GM23338 (cell line): ENCODE data around the gene CATSPERD. TPM values are rescaled to one million over a fixed set of nuclear protein-coding genes. Genes with fewer than 3 reads are reported as not detected.

ENCODE experiments used
- ATAC-seq: fragments of 200-7000 bp; cut with Tn5 transposase; 3 replicates; pipeline ENCODE4 v1.9.1; 2020
- DNase-seq: peaks from one replicate; pipeline ENCODE4 v3.0.0-alpha.2; 2015; ENCODE audit warnings: low spot score
- H2AFZ ChIP-seq: fragments of 200-600 bp; sonication (generic); 2 replicates; pipeline ENCODE4 v1.8.0; 2016; ENCODE audit warnings: antibody characterized with exemption, mild to moderate bottlenecking, moderate library complexity
- H3F3A ChIP-seq: fragments of 200-600 bp; sonication (generic); replicated peaks from 2 replicates; pipeline ENCODE4 v1.8.0; 2017; ENCODE audit warnings: antibody characterized with exemption, mixed run types, low read depth
- H3K27ac ChIP-seq: fragments of 200-600 bp; sonication (generic); 2 replicates; pipeline ENCODE4 v1.6.1; 2016; ENCODE audit warnings: low read depth
- H3K27me3 ChIP-seq: fragments of 200-600 bp; sonication (generic); 2 replicates; pipeline ENCODE4 v1.8.0; 2016; ENCODE audit warnings: mild to moderate bottlenecking, mixed run types, moderate library complexity; ENCODE audit not compliant: insufficient read depth
- H3K36me3 ChIP-seq: fragments of 200-600 bp; sonication (generic); 2 replicates; pipeline ENCODE4 v1.8.0; 2016; ENCODE audit warnings: mild to moderate bottlenecking; ENCODE audit not compliant: insufficient read depth
- H3K4me1 ChIP-seq: fragments of 200-600 bp; sonication (generic); 2 replicates; pipeline ENCODE4 v1.8.0; 2016; ENCODE audit warnings: mild to moderate bottlenecking, moderate library complexity; ENCODE audit not compliant: insufficient read depth
- H3K4me2 ChIP-seq: fragments of 200-600 bp; sonication (generic); 2 replicates; pipeline ENCODE4 v1.7.1; 2017; ENCODE audit warnings: mixed run types
- H3K4me3 ChIP-seq: fragments of 200-600 bp; sonication (generic); 2 replicates; pipeline ENCODE4 v1.6.1; 2016; ENCODE audit warnings: mixed run types
- H3K79me2 ChIP-seq: fragments of 200-600 bp; sonication (generic); replicated peaks from 2 replicates; pipeline ENCODE4 v1.8.0; 2017; ENCODE audit warnings: mild to moderate bottlenecking; ENCODE audit not compliant: insufficient read depth
- H3K9me2 ChIP-seq: fragments of 200-600 bp; sonication (generic); 2 replicates; pipeline ENCODE4 v1.8.0; 2017; ENCODE audit not compliant: insufficient read depth
- H4K20me1 ChIP-seq: fragments of 200-600 bp; sonication (generic); replicated peaks from 2 replicates; pipeline ENCODE4 v1.8.0; 2017; ENCODE audit warnings: mild to moderate bottlenecking; ENCODE audit not compliant: insufficient read depth
- H3K27ac Mint-ChIP-seq: 2 replicates; pipeline ENCODE4 v1.8.0; 2020; ENCODE audit warnings: inconsistent platforms, mild to moderate bottlenecking, moderate library complexity, mixed read lengths
- H3K27me3 Mint-ChIP-seq: 3 replicates; pipeline ENCODE4 v1.8.0; 2022; ENCODE audit warnings: low read depth, mild to moderate bottlenecking, moderate library complexity, mixed read lengths, inconsistent platforms; ENCODE audit not compliant: insufficient read depth, poor library complexity
- H3K36me3 Mint-ChIP-seq: 3 replicates; pipeline ENCODE4 v1.8.0; 2021; ENCODE audit warnings: low read depth, mild to moderate bottlenecking, inconsistent platforms, moderate library complexity, mixed read lengths
- H3K4me1 Mint-ChIP-seq: 3 replicates; pipeline ENCODE4 v1.8.0; 2020; ENCODE audit warnings: mild to moderate bottlenecking, inconsistent platforms, mixed read lengths
- H3K4me3 Mint-ChIP-seq: 3 replicates; pipeline ENCODE4 v1.8.0; 2021; ENCODE audit warnings: moderate library complexity, mild to moderate bottlenecking, inconsistent platforms, mixed read lengths
- H3K9me3 Mint-ChIP-seq: 3 replicates; pipeline ENCODE4 v1.8.0; 2020; ENCODE audit warnings: moderate library complexity, mild to moderate bottlenecking, inconsistent platforms, mixed read lengths
- CTCF ChIP-seq, 2 experiments: fragments of 200-600 bp in 1 of 2; sonication (generic) in 1 of 2; conservative IDR thresholded peaks; 2 replicates each; pipeline versions ENCODE4 v1.5.1 to v1.6.1; 2016 to 2017; ENCODE audit warnings: antibody characterized with exemption in 2 of 2, low read depth in 2 of 2, mild to moderate bottlenecking in 2 of 2, moderate library complexity in 1 of 2
- ETS1 ChIP-seq: IDR thresholded peaks from 2 replicates; pipeline ENCODE4 v1.6.1; 2016; ENCODE audit warnings: antibody characterized with exemption
- POLR2AphosphoS5 ChIP-seq: IDR thresholded peaks from 2 replicates; pipeline ENCODE4 v1.6.1; 2016; ENCODE audit warnings: antibody characterized with exemption, low read depth
- polyA plus RNA-seq: library from polyadenylated mRNA; unstranded; fragments of >200 nt; fragmentation: Nextera tagmentation; extraction: Ambion mirVana; gene quantifications from 2 replicates; pipeline ENCODE4 v1.2.1, GENCODE V29; 2016
- total RNA-seq: library from RNA; depleted of rRNA; stranded (reverse); fragments of >200 nt; shearing (Covaris generic); gene quantifications from 2 replicates; pipeline ENCODE4 v1.2.3, GENCODE V29; 2014

Gene CATSPERD
- total and polyA plus RNA-seq, 2 experiments from 2014 or later, result 0.17 TPM; not detected in 1

GRCh38 chr19:5821521-5822180, 101.2 kb downstream of the CATSPERD start (continued):
- no peak for TF ChIP-seq CTCF (conservative IDR thresholded peaks at IDR 0.05; ENCODE audit: low read depth in 2 of 2)

DNA sequence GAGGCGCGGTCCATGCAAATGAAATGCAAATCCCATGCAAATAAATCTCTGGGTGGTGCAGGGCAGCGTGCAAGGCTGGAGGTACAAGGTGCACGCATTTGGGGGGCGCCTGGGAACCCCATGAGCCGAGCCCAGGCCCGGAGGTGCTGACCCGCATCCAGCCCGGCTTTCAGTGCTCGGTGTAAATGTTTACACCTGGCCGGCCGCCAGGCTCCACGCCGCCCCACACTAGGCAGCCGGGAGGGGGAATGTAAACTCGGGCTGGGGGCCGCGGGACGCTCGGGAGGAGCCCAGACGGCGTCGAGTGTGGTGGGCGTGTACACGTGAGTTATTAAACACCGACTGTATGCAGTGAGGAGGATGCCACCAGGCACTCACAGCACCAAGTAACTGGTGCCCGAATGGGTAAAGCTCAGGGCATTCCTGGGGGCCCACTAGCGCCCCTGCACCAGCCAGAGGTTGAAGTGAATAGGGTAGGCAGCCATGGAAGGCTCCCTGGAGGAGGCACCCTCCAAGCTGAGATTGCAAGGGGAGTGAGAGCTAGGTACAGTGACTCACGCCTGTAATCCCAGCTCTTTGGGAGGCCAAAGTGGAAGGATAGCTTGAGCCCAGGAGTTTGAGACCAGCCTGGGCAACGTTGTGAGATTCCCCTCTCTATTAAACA, 101.9 kb downstream of the CATSPERD start:
- H3K4me1 ChIP-seq, result peaks cover 4% of the 10 kb centered on the region; the same call in 1 of the 2 replicates
- H3K4me2 ChIP-seq, result no peak overlapping the region
- Mint-ChIP-seq H3K9me3 (peaks cover 2% of the 10 kb centered on the region; the same call in 1 of the 3 replicates), H3K4me1 (peaks cover 7% of the 10 kb centered on the region), H3K27me3 (peaks cover 16% of the 10 kb centered on the region), H3K36me3 (no peaks in the 10 kb centered on the region), H3K4me3 (no peak overlapping the region), H3K27ac (no peak overlapping the region)
- no peaks in the 10 kb centered on the region for H3K36me3 ChIP-seq
- H3K9me2 ChIP-seq, result no peaks in the 10 kb centered on the region
- H2AFZ ChIP-seq, result no peak overlapping the region
- no peaks in the 10 kb centered on the region; the same call in 1 of the 2 replicates for H4K20me1 ChIP-seq
- no peak for TF ChIP-seq POLR2AphosphoS5
- 0 out of 4 replicates have a peak, but pooled peaks of 1 of the 2 experiments have one; percentile 8 for TF ChIP-seq CTCF (conservative IDR thresholded peaks at IDR 0.05; ENCODE audit: low read depth in 2 of 2)
- H3K27ac ChIP-seq, result no peak overlapping the region
- ATAC-seq, result no peak
- H3K79me2 ChIP-seq, result no peaks in the 10 kb centered on the region
- no peaks in the 10 kb centered on the region for H3K27me3 ChIP-seq
- H3F3A ChIP-seq, result no peaks in the 10 kb centered on the region
- H3K4me3 ChIP-seq, result no peak overlapping the region
- DNase-seq, result no peak

- Mint-ChIP-seq H3K27me3 (peaks cover 22% of the 10 kb centered on the region), H3K4me3 (no peak overlapping the region), H3K4me1 (peaks cover 7% of the 10 kb centered on the region), H3K9me3 (peaks cover 2% of the 10 kb centered on the region; the same call in 1 of the 3 replicates), H3K27ac (no peak overlapping the region), H3K36me3 (no peaks in the 10 kb centered on the region)
- peak; percentile 62 for DNase-seq
- no peak overlapping the region for H3K4me3 ChIP-seq
- no peak overlapping the region for H3K4me2 ChIP-seq
- no peak overlapping the region for H3K27ac ChIP-seq
- no peaks in the 10 kb centered on the region for H3K79me2 ChIP-seq
- peak; percentile 8; the same call in 2 of the 3 replicates for ATAC-seq
- H3K36me3 ChIP-seq, result no peaks in the 10 kb centered on the region
- no peaks in the 10 kb centered on the region for H3K27me3 ChIP-seq
- H3F3A ChIP-seq, result no peaks in the 10 kb centered on the region
- H3K9me2 ChIP-seq, result no peaks in the 10 kb centered on the region
- no peaks in the 10 kb centered on the region; the same call in 1 of the 2 replicates for H4K20me1 ChIP-seq
- no peak overlapping the region for H2AFZ ChIP-seq
- H3K4me1 ChIP-seq, result peaks cover 4% of the 10 kb centered on the region; the same call in 1 of the 2 replicates
- TF ChIP-seq CTCF (conservative IDR thresholded peaks at IDR 0.05; ENCODE audit: low read depth in 2 of 2) (peak; percentile 34 to 69; a peak in 2 of 4 replicates), ETS1 (no peak)
Measured at GRCh38 chr19:5823579-5824281, 103.3 kb downstream of the CATSPERD start.
